Neural progenitor cell (in vitro differentiated cells): ENCODE measurements around the gene ITLN1. TPM values are rescaled to one million over a fixed set of nuclear protein-coding genes. Genes with fewer than 3 reads are reported as not detected.

Experiments
- DNase-seq: peaks from one replicate; pipeline ENCODE4 v3.0.0-alpha.2; 2016; ENCODE audit warnings: low spot score
- H2AFZ ChIP-seq: fragments of 200-600 bp; sonication (generic); replicated peaks from 2 replicates; pipeline ENCODE4 v1.6.1; 2016; ENCODE audit warnings: antibody characterized with exemption
- H3F3A ChIP-seq: fragments of 200-600 bp; sonication (generic); 2 replicates; pipeline ENCODE4 v1.6.1; 2016; ENCODE audit warnings: antibody characterized with exemption, low read depth
- H3K27ac ChIP-seq: fragments of 200-600 bp; sonication (generic); 2 replicates; pipeline ENCODE4 v1.5.1; 2016; ENCODE audit warnings: mild to moderate bottlenecking
- H3K27me3 ChIP-seq: fragments of 200-600 bp; sonication (generic); 2 replicates; pipeline ENCODE4 v1.6.1; 2016; ENCODE audit warnings: mild to moderate bottlenecking, moderate library complexity
- H3K36me3 ChIP-seq: fragments of 200-600 bp; sonication (generic); 2 replicates; pipeline ENCODE4 v1.5.1; 2016
- H3K4me1 ChIP-seq: fragments of 200-600 bp; sonication (generic); 2 replicates; pipeline ENCODE4 v1.6.1; 2016; ENCODE audit warnings: mixed run types
- H3K4me2 ChIP-seq: fragments of 200-600 bp; sonication (generic); 2 replicates; pipeline ENCODE4 v1.6.1; 2016
- H3K4me3 ChIP-seq: fragments of 200-600 bp; sonication (generic); 2 replicates; pipeline ENCODE4 v1.5.1; 2016
- H3K79me2 ChIP-seq: fragments of 200-600 bp; sonication (generic); 2 replicates; pipeline ENCODE4 v1.6.1; 2016; ENCODE audit warnings: low read depth
- H3K9ac ChIP-seq: fragments of 200-600 bp; sonication (generic); 2 replicates; pipeline ENCODE4 v1.6.1; 2016
- H3K9me3 ChIP-seq: fragments of 200-600 bp; sonication (generic); 2 replicates; pipeline ENCODE4 v1.5.1; 2016; ENCODE audit warnings: low read depth
- H4K20me1 ChIP-seq: fragments of 200-600 bp; sonication (generic); 2 replicates; pipeline ENCODE4 v1.6.1; 2016; ENCODE audit warnings: low read depth
- H3K27ac Mint-ChIP-seq: 3 replicates; pipeline ENCODE4 v1.8.0; 2021; ENCODE audit warnings: mixed read lengths
- H3K27me3 Mint-ChIP-seq: 2 replicates; pipeline ENCODE4 v1.8.0; 2022; ENCODE audit warnings: low read depth, mild to moderate bottlenecking, inconsistent platforms, moderate library complexity, mixed read lengths; ENCODE audit not compliant: insufficient read depth
- H3K36me3 Mint-ChIP-seq: 3 replicates; pipeline ENCODE4 v1.8.0; 2021; ENCODE audit warnings: mixed read lengths
- H3K4me1 Mint-ChIP-seq: 3 replicates; pipeline ENCODE4 v1.8.0; 2021; ENCODE audit warnings: mixed read lengths
- H3K4me3 Mint-ChIP-seq: 3 replicates; pipeline ENCODE4 v1.8.0; 2021; ENCODE audit warnings: mild to moderate bottlenecking, moderate library complexity, mixed read lengths
- H3K9me3 Mint-ChIP-seq: 3 replicates; pipeline ENCODE4 v1.8.0; 2020; ENCODE audit warnings: mixed read lengths
- CTCF ChIP-seq: fragments of 200-600 bp; sonication (generic); IDR thresholded peaks from 2 replicates; pipeline ENCODE4 v1.5.1; 2017; ENCODE audit warnings: antibody characterized with exemption, mild to moderate bottlenecking
- EZH2 ChIP-seq: fragments of 200-600 bp; sonication (generic); IDR thresholded peaks from 2 replicates; pipeline ENCODE4 v1.6.1; 2017; ENCODE audit warnings: antibody characterized with exemption, mild to moderate bottlenecking, moderate library complexity
- EZH2phosphoT487 ChIP-seq: fragments of 200-600 bp; sonication (generic); IDR thresholded peaks from 2 replicates; pipeline ENCODE4 v1.6.1; 2017; ENCODE audit warnings: antibody characterized with exemption
- total RNA-seq: library from RNA; depleted of rRNA; stranded (reverse); fragments of >200 nt; gene quantifications from 2 replicates; pipeline ENCODE4 v1.2.3, GENCODE V29; 2015; ENCODE audit warnings: low replicate concordance

Gene ITLN1
- total RNA-seq, 1 donor from 2014 or later, result not detected

GRCh38 chr1:160838888-160839287 lies 46.1 kb downstream of the ITLN1 start:
- H3K36me3 Mint-ChIP-seq, result no peaks in the 10 kb centered on the region
- Histone ChIP-seq H3K36me3 (no peaks in the 10 kb centered on the region), H3K9ac (no peak overlapping the region), H4K20me1 (no peaks in the 10 kb centered on the region), H3K27ac (no peak overlapping the region), H3K4me2 (no peak overlapping the region), H3K79me2 (no peaks in the 10 kb centered on the region), H2AFZ (no peak overlapping the region), H3K9me3 (no peaks in the 10 kb centered on the region), H3F3A (peaks cover 4% of the 10 kb centered on the region), H3K27me3 (no peaks in the 10 kb centered on the region), H3K4me1 (peaks cover 19% of the 10 kb centered on the region), H3K4me3 (no peak overlapping the region)
- no peak for TF ChIP-seq EZH2phosphoT487
- H3K4me3 Mint-ChIP-seq, result no peak overlapping the region
- H3K27ac Mint-ChIP-seq, result no peak overlapping the region
- no peaks in the 10 kb centered on the region for H3K9me3 Mint-ChIP-seq
- no peak for DNase-seq
- peaks cover 18% of the 10 kb centered on the region for H3K4me1 Mint-ChIP-seq
- no peaks in the 10 kb centered on the region for H3K27me3 Mint-ChIP-seq

DNA sequence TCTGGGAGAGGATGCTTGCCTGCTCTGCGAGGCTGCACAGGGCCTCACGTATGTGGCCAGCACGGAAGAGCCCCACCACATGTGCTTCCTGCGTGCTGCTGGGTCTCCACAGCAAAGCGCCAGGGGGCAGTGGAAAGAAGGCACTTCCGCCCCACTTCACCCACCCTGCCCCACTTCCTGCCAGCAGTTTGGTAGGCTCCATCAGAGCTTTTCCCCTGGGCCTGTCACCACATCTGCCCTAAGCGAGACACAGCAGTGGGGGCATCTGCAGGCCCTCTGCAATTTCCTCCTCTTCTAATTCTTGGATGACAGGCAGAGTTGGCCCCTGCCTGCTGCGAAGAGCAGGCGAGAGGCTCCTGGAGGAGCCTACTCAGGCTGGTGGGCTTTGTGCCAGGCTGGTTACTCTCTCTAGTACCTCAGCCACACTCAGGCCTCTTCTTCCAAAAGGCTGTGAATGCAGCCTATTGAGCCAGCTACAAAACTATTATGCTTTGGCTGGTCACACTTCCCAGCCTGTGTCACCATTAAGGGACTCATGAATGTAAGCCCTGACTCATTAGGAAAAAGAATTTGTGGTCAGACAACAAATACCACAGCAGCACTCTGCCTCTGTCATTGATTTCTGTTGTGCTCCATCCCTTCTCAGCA lies 47.3 kb downstream of the ITLN1 start:
- H3K4me2 ChIP-seq, result peak overlapping the region; percentile 33
- no peaks in the 10 kb centered on the region for H4K20me1 ChIP-seq
- peaks cover 18% of the 10 kb centered on the region for H3K4me1 Mint-ChIP-seq
- peaks cover 2% of the 10 kb centered on the region for H3K27me3 Mint-ChIP-seq
- peaks cover 4% of the 10 kb centered on the region for H3F3A ChIP-seq
- no peaks in the 10 kb centered on the region for H3K9me3 ChIP-seq
- H3K27me3 ChIP-seq, result no peaks in the 10 kb centered on the region
- H3K9ac ChIP-seq, result no peak overlapping the region
- H3K9me3 Mint-ChIP-seq, result no peaks in the 10 kb centered on the region
- H3K79me2 ChIP-seq, result no peaks in the 10 kb centered on the region
- H2AFZ ChIP-seq, result no peak overlapping the region
- H3K27ac ChIP-seq, result peak overlapping the region; percentile 59
- H3K4me1 ChIP-seq, result peaks cover 19% of the 10 kb centered on the region
- no peaks in the 10 kb centered on the region for H3K36me3 Mint-ChIP-seq
- TF ChIP-seq EZH2phosphoT487, result no peak
- TF ChIP-seq EZH2, result no peak
- no peak for TF ChIP-seq CTCF
- no peaks in the 10 kb centered on the region for H3K36me3 ChIP-seq
- no peak overlapping the region for H3K4me3 ChIP-seq
- no peak overlapping the region for H3K4me3 Mint-ChIP-seq
- no peak overlapping the region for H3K27ac Mint-ChIP-seq
- peak; percentile 38 for DNase-seq

DNA sequence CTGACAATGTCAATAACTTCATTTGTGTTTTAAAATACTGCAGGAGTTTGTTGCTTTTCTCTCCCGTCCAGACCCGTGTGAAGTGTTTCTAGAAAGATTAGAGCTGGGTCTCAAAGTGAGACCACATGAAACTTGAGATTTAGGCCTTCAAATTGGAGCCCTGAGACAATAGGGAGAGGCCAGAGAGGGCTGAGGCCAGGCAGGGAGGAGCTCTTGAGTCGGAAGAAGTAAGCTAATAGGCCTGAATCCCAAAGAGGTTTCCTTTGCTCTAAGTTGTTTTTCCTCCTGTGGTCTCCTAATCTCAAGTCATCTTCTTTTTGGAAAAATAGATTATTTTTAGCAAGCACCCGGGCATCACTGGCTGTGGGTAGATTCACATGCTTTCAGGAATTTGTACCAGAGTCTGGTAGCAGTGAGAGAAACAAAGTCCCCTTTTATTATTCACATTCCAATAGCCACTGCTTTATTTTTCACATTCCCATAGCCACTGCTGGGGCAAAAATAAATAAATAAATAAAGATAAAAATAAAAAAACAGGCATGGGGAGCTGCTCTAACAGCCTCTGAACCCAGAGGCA lies 47.9 kb downstream of the ITLN1 start:
- Histone ChIP-seq H3K4me2 (no peak overlapping the region), H3F3A (peaks cover 4% of the 10 kb centered on the region), H3K9me3 (no peaks in the 10 kb centered on the region), H3K27ac (no peak overlapping the region), H3K36me3 (no peaks in the 10 kb centered on the region), H4K20me1 (no peaks in the 10 kb centered on the region), H3K27me3 (no peaks in the 10 kb centered on the region), H3K79me2 (no peaks in the 10 kb centered on the region), H3K4me3 (no peak overlapping the region), H3K9ac (no peak overlapping the region), H2AFZ (no peak overlapping the region), H3K4me1 (peaks cover 19% of the 10 kb centered on the region)
- Mint-ChIP-seq H3K27me3 (peaks cover 2% of the 10 kb centered on the region), H3K36me3 (no peaks in the 10 kb centered on the region), H3K4me1 (peaks cover 18% of the 10 kb centered on the region), H3K9me3 (no peaks in the 10 kb centered on the region), H3K27ac (peak overlapping the region; percentile 5), H3K4me3 (no peak overlapping the region)
- TF ChIP-seq CTCF (no peak), EZH2 (no peak), EZH2phosphoT487 (no peak)
- DNase-seq, result peak; percentile 12

- TF ChIP-seq CTCF, result no peak
- TF ChIP-seq EZH2, result no peak
- TF ChIP-seq EZH2phosphoT487, result no peak
- Histone ChIP-seq H3F3A (peaks cover 4% of the 10 kb centered on the region), H3K9ac (no peak overlapping the region), H4K20me1 (no peaks in the 10 kb centered on the region), H3K4me2 (no peak overlapping the region), H3K4me1 (peaks cover 19% of the 10 kb centered on the region), H3K79me2 (no peaks in the 10 kb centered on the region), H2AFZ (no peak overlapping the region), H3K27ac (no peak overlapping the region), H3K4me3 (no peak overlapping the region), H3K36me3 (no peaks in the 10 kb centered on the region), H3K27me3 (no peaks in the 10 kb centered on the region), H3K9me3 (no peaks in the 10 kb centered on the region)
- Mint-ChIP-seq H3K4me3 (no peak overlapping the region), H3K4me1 (peaks cover 18% of the 10 kb centered on the region), H3K9me3 (no peaks in the 10 kb centered on the region), H3K36me3 (no peaks in the 10 kb centered on the region), H3K27me3 (peaks cover 2% of the 10 kb centered on the region), H3K27ac (peak overlapping the region; percentile 5)
- no peak for DNase-seq
These were observed 48.4 kb downstream of the ITLN1 start for GRCh38 chr1:160836561-160836960.
